HG02798 (cell line): ENCODE results near the gene PNMA5.
"Not testable (repeated sequence)": the region's sequence is repeated elsewhere in the genome, so short reads cannot be mapped to it uniquely, and the experiment has no call there.

Experiments used
- ATAC-seq: cut with Tn5 transposase; IDR thresholded peaks from one replicate; pipeline ENCODE4 v1.9.1; 2021; ENCODE audit warnings: mild to moderate bottlenecking; ENCODE audit not compliant: unreplicated experiment, poor library complexity

Gene PNMA5

GRCh38 chrX:152993933-152994332 is at the start of gene PNMA5:
Gene PNMA5, minus strand, starts transcription at chrX:152994116. Its CDS starts 2,518 bp downstream, at chrX:152991598.
- ATAC-seq: no peak

GRCh38 chrX:153032397-153033118 is 38.6 kb upstream of the PNMA5 start:
- ATAC-seq: peak; percentile 83

DNA sequence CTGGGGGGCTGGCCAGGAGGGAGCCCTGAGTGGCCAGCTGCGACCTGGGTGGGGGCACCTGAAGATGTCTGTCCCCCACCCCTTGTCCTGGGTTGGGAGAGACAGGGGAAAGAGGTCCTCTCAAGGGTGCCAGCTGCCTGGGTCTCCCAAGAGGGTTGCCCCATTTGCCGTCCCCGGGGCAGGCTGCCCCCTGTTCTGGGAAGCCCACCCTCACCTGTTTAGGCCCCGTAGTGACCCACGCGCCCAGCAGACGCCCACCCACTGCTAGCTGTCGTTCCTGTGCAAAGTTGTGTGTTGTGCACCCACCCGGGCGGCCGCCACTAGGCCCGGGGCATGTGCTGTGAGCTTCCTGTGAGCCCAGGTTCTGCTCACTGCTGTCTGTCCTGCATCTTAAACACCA is 36.9 kb upstream of the PNMA5 start:
- ATAC-seq: no peak

GRCh38 chrX:153029875-153030274 is 36.0 kb upstream of the PNMA5 start:
- no peak for ATAC-seq

DNA sequence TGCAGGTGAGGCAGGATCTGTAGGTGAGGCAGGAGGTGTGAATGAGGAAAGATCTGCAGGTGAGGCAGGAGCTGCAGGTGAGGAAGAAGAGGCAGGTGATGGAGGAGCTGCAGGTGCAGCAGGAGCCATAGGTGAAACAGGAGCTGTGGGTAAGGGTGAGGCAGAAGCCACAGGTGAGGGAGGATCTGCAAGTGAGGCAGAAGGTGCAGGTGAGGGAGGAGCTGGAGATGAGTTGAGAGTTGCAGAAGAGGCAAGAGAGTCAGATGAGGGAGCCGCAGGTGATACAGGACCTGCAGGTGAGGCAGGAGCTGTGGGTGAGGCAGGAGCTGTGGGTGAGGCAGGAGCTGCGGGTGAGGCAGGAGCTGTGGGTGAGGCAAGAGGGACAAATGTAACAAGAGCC is 35.2 kb upstream of the PNMA5 start:
- ATAC-seq: no peak

DNA sequence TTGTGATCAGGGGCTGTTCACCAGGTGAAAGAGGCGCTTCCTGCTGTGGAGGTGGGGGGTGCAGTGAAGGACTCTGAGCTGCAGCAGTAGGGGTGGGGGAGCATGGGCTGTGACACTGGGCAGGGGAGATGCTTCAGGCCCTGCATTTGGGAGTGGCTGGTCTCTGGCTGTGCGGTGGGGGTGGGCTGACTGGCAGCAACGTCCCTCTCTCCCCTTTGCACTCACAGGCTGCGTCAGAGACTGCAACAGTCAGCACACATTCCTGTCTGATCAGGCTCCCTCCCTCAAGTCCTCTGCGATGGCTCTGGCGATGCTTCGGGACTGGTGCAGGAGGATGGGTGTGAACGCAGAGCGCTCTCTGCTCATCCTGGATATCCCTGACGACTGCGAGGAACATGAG is 34.6 kb upstream of the PNMA5 start:
- ATAC-seq: not testable (repeated sequence)

DNA sequence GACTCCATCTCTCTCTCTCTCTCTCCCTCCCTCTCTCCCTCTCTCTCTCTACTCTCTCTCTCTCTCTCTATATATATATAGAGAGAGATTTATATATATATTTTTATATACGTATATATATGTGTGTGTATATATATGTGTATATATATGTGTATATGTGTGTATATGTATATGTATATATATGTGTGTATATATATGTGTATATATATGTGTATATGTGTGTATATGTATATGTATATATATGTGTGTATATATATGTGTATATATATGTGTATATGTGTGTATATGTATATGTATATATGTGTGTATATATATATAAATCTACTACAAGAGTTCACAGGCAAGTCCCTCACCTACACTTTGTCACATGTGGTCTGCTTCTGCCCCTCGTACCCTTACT is 32.6 kb upstream of the PNMA5 start:
- ATAC-seq: not testable (repeated sequence)

DNA sequence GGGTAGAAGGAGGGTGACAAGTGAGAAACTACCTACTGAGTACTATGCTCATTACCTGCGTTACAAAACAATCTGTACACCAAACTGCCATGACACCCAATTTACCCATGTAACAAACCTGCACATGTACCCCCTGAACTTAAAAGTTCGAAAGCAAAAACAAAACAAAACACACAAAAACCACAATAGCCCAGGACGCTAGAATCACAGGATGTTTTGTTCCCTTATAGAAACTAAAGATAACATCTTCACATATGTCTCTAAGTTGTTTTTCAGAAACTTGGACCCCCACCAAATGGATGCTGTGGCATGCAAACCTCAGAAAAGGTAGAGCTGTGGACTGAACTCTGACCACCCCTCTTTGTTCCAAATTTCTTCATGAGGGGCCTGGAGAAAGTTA is 25.2 kb upstream of the PNMA5 start:
- no peak for ATAC-seq

GRCh38 chrX:153017174-153017573 is 23.3 kb upstream of the PNMA5 start:
- ATAC-seq: not testable (repeated sequence)

GRCh38 chrX:153004780-153005179 is 10.9 kb upstream of the PNMA5 start:
- ATAC-seq: no peak

DNA sequence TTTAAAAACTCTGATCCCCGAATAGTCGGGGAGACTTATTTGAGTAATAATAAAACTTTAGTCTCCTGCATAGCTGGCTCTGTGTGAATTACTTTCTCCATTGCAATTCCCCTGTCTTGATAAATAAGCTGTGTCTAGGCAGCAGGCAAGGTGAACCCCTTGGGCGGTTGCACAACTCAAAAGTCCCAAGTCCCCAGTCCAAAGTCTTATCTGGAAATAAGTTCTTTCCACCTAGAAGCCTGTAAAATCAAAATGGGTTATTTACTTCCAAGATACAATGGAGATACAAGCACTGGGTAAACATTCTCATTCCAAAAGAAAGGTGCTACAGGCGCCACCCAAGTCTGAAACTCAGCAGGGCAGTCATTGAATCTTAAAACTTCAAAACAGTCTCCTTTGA is 10.1 kb upstream of the PNMA5 start:
- ATAC-seq: no peak

- not testable (repeated sequence) for ATAC-seq
Measured at GRCh38 chrX:153002182-153002581, 8.3 kb upstream of the PNMA5 start.

DNA sequence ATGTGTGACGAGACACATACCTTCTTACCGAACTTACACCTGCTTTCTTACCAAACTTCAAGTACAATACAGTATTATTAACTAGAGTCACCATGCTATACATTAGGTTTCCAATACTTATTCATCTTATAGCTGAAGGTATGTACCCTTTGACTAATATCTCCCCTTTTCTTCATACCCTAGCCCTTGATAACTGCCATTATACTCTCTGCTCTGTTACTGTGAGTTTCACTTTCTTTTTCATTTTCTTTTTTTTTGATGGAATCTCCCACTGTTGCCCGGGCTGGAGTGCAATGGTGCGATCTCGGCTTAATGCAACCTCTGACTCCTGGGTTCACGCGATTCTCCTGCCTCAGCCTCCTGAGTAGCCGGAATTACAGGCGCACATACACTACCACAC is 3.4 kb upstream of the PNMA5 start:
- ATAC-seq: no peak

GRCh38 chrX:152992115-152992514 is 1.8 kb downstream of the PNMA5 start:
- no peak for ATAC-seq

- ATAC-seq: no peak
Measured at GRCh38 chrX:152991123-152991522, 2.8 kb downstream of the PNMA5 start.

GRCh38 chrX:152989292-152989658 is 4.6 kb downstream of the PNMA5 start:
- no peak for ATAC-seq

GRCh38 chrX:152988536-152989291 is 5.2 kb downstream of the PNMA5 start:
- ATAC-seq: no peak

GRCh38 chrX:152987801-152988200 is 6.1 kb downstream of the PNMA5 start:
- ATAC-seq: no peak

DNA sequence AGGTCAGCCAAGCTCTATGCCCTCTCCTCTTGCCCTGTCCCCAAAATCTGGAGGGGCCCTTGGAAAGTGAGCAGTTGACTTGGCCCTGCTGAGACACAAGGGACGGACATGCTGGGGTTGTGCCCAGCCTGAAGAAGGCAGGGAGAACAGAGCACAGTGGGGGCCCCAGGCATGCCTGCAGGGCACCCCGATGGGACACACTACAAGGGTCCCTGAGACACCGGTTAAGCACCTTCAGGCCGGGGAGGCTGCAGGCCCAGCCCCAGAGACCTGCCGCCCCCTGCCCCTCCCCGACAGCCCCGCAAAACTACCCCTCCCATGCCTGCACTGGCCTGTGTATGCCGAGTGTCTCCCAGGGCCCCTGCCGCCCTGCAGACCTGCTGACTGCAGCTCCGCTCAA is 6.8 kb downstream of the PNMA5 start:
- not testable (repeated sequence) for ATAC-seq

DNA sequence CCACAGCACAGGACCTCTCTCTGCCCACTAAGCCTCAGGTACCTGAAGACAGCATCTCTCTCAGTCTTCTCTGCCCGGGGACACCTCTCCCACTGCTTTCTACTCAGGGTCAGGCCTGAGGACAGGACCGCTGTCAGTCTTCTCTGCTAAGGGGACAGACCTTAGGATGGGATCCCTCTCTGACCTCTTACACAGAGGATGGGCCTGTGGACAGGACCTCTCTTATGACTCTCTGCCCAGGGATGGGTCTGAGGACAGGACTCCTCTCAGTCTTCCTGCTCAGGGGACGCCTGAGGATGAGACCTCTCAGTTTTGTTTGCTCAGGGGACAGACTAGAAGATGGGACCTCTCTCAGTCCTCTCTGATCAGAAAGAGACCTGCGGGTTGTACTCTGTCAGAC is 8.5 kb downstream of the PNMA5 start:
- ATAC-seq: not testable (repeated sequence)

- ATAC-seq: no peak
Measured at GRCh38 chrX:152968193-152968592, 25.7 kb downstream of the PNMA5 start.

- no peak for ATAC-seq
Measured at GRCh38 chrX:152960115-152960514, 33.8 kb downstream of the PNMA5 start.
